Esophagus muscularis mucosa (tissue), 3 donors: Measurements from ENCODE around the gene TPPP.
"Not testable (repeated sequence)": the region's sequence is repeated elsewhere in the genome, so short reads cannot be mapped to it uniquely, and the experiment has no call there.

Experiments used
- POLR2A ChIP-seq: fragments of 450-650 bp; IDR thresholded peaks from one replicate; pipeline ENCODE4 v1.6.1; 2017; ENCODE audit warnings: antibody characterized with exemption, moderate library complexity, mild to moderate bottlenecking, low read depth
- TF ChIP-seq, protein P1 (sequence below), 3 experiments: fragments of 200-600 bp in 2 of 3; fragments of 450-650 bp in 1 of 3; sonication (generic) in 2 of 3; IDR thresholded peaks; one replicate each; pipeline ENCODE4 v1.5.1; 2017 to 2019; ENCODE audit warnings: antibody characterized with exemption in 3 of 3, mild to moderate bottlenecking in 2 of 3, moderate library complexity in 1 of 3

DNA sequence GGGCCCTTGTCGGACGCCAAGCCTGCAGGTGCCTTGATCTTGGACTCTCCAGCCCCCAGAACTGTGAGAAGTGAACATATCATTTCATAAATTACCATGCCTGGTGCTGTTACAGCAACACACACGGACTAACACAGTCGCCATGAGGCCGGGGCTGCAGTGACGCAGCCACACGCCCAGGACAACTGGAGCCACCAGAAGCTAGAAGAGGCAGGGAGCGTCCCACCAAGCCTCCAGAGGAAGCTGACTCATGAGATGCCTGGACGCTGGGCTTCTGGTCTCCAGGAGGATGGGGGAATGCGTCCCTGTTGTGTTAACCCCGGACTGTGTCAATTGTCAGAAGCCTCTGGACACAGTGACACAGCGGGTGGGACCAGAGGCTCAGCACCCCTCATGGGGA, 6.2 kb downstream of the TPPP start:
- TF ChIP-seq POLR2A = not testable (repeated sequence)
- TF ChIP-seq, protein P1, sequence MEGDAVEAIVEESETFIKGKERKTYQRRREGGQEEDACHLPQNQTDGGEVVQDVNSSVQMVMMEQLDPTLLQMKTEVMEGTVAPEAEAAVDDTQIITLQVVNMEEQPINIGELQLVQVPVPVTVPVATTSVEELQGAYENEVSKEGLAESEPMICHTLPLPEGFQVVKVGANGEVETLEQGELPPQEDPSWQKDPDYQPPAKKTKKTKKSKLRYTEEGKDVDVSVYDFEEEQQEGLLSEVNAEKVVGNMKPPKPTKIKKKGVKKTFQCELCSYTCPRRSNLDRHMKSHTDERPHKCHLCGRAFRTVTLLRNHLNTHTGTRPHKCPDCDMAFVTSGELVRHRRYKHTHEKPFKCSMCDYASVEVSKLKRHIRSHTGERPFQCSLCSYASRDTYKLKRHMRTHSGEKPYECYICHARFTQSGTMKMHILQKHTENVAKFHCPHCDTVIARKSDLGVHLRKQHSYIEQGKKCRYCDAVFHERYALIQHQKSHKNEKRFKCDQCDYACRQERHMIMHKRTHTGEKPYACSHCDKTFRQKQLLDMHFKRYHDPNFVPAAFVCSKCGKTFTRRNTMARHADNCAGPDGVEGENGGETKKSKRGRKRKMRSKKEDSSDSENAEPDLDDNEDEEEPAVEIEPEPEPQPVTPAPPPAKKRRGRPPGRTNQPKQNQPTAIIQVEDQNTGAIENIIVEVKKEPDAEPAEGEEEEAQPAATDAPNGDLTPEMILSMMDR (IDR thresholded peaks at IDR 0.05) = not testable (repeated sequence)
